Stimulated activated CD8-positive, alpha-beta memory T cell treated with anti-CD3 and anti-CD28 coated beads, Interleukin-12 subunit alpha, Interleukin-12 subunit beta, amount 100 ng/mL, for 24 hours (primary cell): ENCODE results near the gene VRTN.
"Not testable (repeated sequence)": the region's sequence is repeated elsewhere in the genome, so short reads cannot be mapped to it uniquely, and the experiment has no call there.

ENCODE experiments used
- DNase-seq: peaks from one replicate; pipeline ENCODE4 v3.0.0-alpha.2; 2020; ENCODE audit errors: extremely low read depth

Gene VRTN, protein sequence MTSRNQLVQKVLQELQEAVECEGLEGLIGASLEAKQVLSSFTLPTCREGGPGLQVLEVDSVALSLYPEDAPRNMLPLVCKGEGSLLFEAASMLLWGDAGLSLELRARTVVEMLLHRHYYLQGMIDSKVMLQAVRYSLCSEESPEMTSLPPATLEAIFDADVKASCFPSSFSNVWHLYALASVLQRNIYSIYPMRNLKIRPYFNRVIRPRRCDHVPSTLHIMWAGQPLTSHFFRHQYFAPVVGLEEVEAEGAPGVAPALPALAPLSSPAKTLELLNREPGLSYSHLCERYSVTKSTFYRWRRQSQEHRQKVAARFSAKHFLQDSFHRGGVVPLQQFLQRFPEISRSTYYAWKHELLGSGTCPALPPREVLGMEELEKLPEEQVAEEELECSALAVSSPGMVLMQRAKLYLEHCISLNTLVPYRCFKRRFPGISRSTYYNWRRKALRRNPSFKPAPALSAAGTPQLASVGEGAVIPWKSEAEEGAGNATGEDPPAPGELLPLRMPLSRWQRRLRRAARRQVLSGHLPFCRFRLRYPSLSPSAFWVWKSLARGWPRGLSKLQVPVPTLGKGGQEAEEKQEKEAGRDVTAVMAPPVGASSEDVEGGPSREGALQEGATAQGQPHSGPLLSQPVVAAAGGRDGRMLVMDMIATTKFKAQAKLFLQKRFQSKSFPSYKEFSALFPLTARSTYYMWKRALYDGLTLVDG

GRCh38 chr14:74348241-74348734 lies at the start of gene VRTN:
Gene VRTN, plus strand, starts transcription at chr14:74348471. Its CDS starts 8,313 bp downstream, at chr14:74356784.
- no peak for DNase-seq

GRCh38 chr14:74299061-74299545 lies 49.2 kb upstream of the VRTN start:
- DNase-seq: no peak

DNA sequence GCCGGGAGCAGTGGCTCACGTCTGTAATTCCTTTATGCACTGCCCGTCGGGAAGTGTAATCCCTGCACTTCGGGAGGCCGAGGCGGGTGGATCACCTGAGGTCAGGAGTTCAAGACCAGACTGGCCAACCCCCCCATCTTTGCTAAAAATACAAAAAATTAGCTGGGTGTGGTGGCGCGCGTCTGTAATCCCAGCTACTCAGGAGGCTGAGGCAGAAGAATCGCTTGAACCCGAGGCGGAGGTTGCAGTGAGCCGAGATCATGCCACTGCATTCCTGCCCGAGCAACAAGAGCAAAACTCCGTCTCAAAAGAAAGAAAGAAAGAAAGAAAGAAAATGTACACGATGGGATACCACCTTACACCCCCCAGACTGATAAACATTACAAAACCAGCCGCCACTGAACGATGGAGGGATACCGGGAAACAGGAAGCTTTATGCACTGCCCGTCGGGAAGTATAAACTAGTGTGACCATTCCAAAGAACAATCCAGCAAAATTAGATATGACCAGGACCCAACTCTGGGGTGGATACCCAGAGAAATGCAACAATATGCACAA lies 46.6 kb upstream of the VRTN start:
- DNase-seq: no peak

DNA sequence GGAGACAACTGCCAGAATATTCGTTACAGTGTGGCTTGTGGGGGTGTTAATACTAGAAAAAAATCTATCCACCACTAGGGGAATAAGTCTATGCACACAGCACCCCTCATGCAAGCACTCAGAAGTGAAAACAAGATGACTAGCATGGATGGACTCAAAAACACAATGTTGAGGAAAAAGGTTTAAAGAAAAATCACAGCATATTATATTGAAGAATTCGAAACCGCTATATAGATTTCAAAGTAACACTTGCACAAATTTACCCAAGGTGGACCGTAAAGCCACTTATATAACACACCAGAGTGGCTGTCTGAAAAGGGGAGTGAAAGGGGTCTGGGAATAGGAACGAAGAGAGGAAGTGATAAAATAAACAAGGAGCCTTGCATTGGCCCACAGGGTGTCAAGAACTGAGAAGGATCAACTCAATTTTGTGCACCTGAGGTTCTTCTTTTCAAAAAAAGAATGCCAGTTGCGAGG lies 46.1 kb upstream of the VRTN start:
- no peak for DNase-seq

- DNase-seq: peak; percentile 68
Measured at GRCh38 chr14:74302634-74303569, 45.4 kb upstream of the VRTN start, which contains the start of gene ABCD4. Gene ABCD4, minus strand, starts transcription at chr14:74302934. Its CDS starts 22 bp downstream, at chr14:74302912.

DNA sequence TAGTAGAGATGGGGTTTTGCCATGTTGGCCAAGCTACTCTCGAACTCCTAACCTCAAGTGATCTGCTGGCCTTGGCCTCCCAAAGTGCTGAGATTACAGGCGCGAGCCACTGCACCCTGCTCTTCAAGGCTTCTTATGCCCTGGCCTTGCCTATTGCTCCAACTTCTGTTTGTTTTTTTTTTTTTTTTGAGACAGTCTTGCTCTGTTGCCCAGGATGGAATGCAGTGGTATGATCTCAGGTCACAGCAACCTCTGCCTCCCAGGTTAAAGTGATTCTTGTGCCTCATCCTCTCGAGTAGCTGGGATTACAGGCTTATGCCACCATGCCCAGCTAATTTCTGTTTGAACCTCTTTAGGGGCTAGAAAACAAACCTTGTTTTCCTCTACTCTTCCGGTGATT lies 39.6 kb upstream of the VRTN start:
- no peak for DNase-seq

DNA sequence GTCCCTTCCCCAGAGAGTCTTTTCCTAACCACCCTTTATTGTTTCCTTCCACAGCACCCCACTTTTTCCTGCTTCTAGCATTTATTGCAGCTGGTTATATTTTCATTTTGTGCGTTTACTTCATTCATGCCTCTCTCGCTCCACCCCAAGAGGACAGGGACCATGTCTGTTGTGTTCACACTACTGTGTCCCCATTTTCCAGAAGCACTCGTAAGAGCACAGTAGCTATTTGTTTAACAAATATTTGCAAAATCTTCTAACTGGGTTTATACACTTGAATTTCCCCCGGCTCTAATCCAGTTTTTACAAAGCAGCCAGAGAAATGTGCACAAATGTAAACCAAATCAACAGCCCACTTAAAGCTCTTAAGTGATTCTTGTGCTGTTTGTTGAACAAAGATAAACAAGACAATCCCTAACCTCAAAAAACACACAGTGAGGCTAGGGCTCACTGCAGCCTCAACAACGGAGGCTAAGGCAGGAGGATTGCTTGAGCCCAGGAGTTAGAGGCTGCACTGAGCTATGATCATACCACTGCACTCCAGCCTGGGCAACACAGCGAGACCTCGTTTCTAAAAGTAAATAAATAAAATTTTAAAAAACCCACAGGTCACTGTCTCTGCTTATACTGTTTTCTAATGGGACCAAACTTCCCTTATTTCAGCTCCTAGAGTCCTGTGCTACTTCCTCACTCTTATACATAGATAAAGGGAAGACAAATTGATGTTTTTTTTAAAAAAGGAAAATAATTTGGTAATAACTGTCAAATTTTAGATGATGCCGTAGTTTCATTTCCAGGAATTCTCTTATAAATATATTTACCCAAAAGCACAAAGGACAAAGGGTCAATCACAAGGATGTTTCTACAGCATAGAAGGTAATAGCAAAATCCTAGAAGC lies 38.9 kb upstream of the VRTN start:
- DNase-seq: no peak

DNA sequence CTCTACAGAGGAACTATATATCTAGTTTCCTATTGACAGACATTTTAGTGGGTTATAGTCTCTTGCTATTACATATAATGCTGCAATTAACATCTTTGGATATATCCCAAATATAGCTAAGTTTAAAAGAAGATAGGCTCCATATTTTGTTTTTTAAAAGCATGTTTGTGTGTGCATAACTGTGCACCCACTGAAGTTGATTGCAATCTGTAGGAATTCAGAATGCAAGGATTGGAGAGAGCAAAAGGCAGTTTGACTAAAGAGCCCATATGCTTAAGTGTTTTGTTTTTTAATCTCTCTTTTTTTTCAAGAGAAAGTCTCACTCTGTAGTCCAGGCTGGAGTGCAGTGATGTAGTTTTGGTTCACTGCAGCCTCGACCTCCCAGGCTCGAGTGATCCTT lies 36.1 kb upstream of the VRTN start:
- no peak for DNase-seq

GRCh38 chr14:74313601-74314000 lies 34.7 kb upstream of the VRTN start:
- DNase-seq: no peak

DNA sequence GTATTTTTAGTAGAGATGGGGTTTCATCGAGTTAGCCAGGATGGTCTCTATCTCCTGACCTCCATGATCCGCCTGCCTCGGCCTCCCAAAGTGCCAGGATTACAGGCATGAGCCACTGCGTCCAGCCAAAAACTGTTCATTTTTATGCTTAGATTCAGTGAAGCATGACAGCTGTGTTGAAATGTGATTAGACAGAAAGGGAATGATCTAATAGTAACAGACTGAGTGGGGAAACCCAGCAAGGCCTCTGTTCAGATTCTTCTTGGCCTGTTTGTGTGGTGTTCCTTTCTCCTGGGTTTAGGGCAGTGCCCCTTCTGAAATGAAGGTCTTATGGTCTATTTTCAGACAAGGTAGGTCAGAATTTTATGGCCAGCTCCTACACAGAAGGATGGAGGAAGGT lies 33.7 kb upstream of the VRTN start:
- no peak for DNase-seq

- no peak for DNase-seq
Measured at GRCh38 chr14:74324931-74325361, 23.3 kb upstream of the VRTN start.

DNA sequence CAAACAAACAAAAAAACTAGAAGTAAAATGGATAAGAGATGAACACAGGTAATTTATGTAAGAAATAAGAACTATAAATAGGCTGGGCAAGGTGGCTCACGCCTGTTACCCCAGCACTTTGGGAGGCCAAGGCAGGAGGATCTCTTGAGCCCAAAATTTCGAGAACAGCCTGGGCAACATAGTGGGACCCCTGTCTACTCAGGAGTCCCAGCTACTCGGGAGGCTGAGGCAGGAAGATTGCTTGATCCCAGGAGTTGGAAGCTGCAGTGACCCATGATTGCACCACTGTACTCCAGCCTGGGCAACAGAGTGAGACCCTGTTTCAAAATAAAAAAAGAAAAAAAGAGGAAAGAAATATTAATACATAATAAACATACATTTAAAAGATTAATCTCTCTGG lies 22.8 kb upstream of the VRTN start:
- DNase-seq: no peak

- DNase-seq: no peak
Measured at GRCh38 chr14:74326369-74327152, 21.7 kb upstream of the VRTN start.

DNA sequence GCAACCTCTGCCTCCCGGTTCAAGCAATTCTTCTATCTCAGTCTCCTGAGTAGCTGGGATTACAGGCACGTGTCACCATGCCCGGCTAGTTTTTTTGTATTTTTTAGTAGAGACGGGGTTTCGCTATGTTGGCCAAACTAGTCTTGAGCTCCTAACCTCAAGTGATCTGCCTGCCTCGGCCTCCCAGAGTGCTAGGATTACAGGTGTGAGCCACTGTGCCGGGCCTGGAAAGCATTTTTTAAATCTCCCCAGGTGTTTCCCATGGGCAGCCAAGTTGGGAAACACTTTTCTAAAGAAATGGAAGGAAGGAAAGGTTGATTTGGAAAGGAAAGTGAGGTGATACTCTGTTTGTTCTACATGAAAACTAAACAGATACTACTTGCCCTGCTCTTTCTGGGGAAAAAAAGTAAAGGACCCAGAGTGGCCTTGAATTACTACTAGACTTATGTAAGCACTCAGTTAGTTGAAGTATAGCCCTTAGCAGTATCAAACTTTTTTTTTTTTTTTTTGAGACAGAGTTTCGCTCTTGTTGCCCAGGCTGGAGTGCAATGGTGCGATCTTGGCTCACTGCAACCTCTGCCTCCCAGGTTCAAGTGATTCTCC lies 18.2 kb upstream of the VRTN start:
- not testable (repeated sequence) for DNase-seq

- no peak for DNase-seq
Measured at GRCh38 chr14:74333909-74334308, 14.4 kb upstream of the VRTN start.

- DNase-seq: no peak
Measured at GRCh38 chr14:74346341-74346740, 1.9 kb upstream of the VRTN start.

- DNase-seq: no peak
Measured at GRCh38 chr14:74347097-74347794, 1.0 kb upstream of the VRTN start.

DNA sequence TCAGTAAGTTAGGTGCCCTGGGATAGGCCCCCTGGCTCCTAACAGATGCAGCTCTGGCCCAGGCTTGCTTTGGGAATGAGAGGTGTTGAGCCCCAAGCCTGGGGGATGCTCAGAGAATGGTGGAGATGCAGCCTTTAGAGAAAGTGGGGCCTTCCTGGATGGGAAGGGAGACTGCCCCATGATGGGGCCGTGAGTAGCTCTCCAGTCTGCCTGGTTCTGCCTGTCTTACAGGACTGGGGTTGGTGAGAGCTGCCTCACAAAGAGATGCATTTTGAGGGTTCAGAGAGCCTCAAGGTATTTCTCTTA lies 523 bp upstream of the VRTN start:
- no peak for DNase-seq
